Lower leg skin (tissue), 3 donors: ENCODE results near the gene MARCHF10.

ENCODE experiments used
- CTCF ChIP-seq, 3 donors: fragments of 450-650 bp; IDR thresholded peaks; one replicate each; pipeline ENCODE4 v1.5.1; 2016; ENCODE audit warnings: antibody characterized with exemption in 3 of 3, mild to moderate bottlenecking in 3 of 3, moderate library complexity in 2 of 3
- POLR2A ChIP-seq, 2 donors: fragments of 450-650 bp; IDR thresholded peaks; one replicate each; pipeline ENCODE4 v1.6.1; 2016 to 2017; ENCODE audit warnings: antibody characterized with exemption in 2 of 2, mild to moderate bottlenecking in 1 of 2, moderate library complexity in 1 of 2

GRCh38 chr17:62826956-62827355, 18.8 kb upstream of the MARCHF10 start:
- TF ChIP-seq CTCF (IDR thresholded peaks at IDR 0.05) (no peak), POLR2A (IDR thresholded peaks at IDR 0.05) (no peak)
